DOHH2 (cell line): ENCODE results near the gene OGFOD2.

ENCODE experiments used
- CTCF ChIP-seq: fragments of 200-600 bp; sonication (generic); IDR thresholded peaks from one replicate; pipeline ENCODE4 v1.5.1; 2014; ENCODE audit warnings: antibody characterized with exemption, mild to moderate bottlenecking, low read depth, low read length; ENCODE audit not compliant: poor library complexity, severe bottlenecking
- EZH2phosphoT487 ChIP-seq: fragments of 200-600 bp; sonication (generic); IDR thresholded peaks from 2 replicates; pipeline ENCODE4 v1.6.1; 2017; ENCODE audit warnings: borderline replicate concordance, mild to moderate bottlenecking, antibody characterized with exemption, low read length, moderate library complexity, mixed read lengths

GRCh38 chr12:122977655-122978392 is 2.8 kb downstream of the OGFOD2 start:
- TF ChIP-seq CTCF (no peak), EZH2phosphoT487 (no peak)
